H54 (cell line): Measurements from ENCODE around the gene AFG1L.

ENCODE experiments used
- DNase-seq: peaks from one replicate; pipeline ENCODE4 v3.0.0; 2011; ENCODE audit warnings: low spot score, mixed read lengths; ENCODE audit not compliant: insufficient read length
- FAIRE-seq: peaks from 3 replicates; lab custom pipeline; 2011; peaks lifted over from hg19 to GRCh38; lab: Jason Lieb, UNC
- POLR2A ChIP-seq: IDR thresholded peaks from 2 replicates; pipeline ENCODE4 v1.6.1; 2011; ENCODE audit warnings: low read depth, mild to moderate bottlenecking, low read length

The AFG1L gene

GRCh38 chr6:108541843-108542759 lies 247.2 kb downstream of the AFG1L start:
- FAIRE-seq (peak; percentile 60), DNase-seq (no peak)
- no peak for TF ChIP-seq POLR2A

DNA sequence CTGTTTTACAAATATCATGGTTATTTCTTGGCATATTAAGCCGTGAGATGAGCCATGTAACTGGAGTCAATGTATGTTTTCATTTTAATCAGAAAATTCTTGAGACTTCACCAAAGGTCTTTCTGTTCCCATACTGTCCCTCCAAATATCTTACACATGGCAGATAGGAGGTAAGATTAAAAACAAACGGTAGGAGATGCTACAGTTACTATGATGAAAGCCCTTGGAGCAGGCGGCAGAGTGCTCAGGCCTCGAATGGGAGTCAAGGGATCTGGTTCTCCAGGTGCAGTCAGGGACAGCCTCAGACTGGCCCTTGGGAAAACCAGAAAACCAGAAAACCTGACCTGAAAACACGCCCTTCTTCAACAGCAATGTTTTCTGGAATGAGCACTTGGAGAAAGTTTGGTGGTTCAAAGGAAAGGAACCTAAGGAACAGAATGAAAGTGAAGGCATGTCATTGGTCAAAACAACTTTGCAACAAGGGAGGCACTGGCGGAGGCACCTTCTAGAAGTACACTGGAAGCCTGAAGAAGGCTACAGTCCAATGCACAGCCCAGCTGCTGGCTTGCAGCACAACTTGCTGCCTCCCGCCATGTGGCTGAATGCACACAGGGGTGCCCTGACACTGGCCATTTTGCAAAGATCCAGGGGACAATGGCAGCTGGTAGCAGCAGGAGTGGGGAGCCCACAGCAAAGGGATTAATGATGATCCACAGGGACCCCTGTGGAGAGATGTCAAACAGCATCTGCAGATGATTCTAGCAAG lies 248.5 kb downstream of the AFG1L start:
- no peak for FAIRE-seq
- no peak for TF ChIP-seq POLR2A
- DNase-seq: no peak

DNA sequence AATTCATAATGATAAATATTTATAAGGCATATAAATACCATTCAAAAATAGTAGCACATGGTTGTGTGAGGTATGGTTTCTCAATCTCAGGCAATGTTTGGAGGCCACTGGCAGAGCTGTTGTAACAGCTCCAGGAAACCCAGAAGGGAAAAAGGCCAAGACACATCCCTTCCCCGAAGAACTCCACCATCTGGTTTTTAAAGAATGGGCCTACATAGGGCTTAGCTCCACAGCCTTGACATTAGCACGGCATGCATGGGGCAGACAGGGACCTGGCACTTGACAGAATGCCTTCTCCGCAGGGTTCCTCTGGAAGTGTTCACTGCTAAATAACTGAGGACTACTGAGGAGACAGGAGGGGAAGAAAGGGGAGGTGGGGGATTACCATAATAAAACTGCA lies 249.8 kb downstream of the AFG1L start:
- no peak for TF ChIP-seq POLR2A
- DNase-seq: no peak
- FAIRE-seq: no peak

GRCh38 chr6:108546079-108547049 lies 251.5 kb downstream of the AFG1L start:
- FAIRE-seq (no peak), DNase-seq (no peak)
- no peak for TF ChIP-seq POLR2A

DNA sequence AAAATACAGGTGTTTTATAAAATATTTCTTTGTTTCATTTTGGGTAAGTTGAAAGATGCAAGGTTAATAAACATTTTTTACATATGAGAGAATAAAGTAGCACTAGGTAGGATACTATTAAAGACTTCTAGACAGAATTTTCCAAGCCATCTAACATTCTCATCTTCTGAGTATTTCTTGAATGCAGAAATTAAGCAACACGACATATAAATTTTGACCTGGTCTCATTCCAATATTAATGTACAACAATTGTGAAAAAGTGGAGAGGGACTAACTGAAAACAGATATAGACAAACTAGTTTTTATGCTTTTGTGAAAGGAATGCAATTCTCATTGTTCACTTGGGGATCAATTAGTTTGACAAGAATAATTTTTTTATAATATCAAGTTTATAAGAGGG lies 254.4 kb downstream of the AFG1L start:
- FAIRE-seq (no peak), DNase-seq (no peak)
- no peak for TF ChIP-seq POLR2A

DNA sequence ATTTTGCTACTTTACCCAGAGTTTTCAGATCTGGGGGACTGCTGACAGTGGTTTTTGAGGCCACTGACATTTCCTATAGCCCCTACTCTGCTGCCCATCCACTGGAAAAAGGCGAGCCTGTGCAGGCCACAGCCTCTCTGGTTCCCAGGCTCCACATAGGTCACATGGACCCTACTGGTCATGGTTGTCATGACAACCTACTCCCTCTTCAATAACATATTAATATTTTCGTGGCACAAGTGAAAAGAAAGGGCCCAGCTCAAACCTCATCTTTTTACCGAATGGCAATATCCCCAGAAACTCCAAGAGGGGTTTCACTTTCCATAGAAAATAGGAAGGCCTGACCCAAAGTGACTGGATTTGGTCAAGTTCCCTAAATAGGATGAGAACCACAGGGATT lies 254.9 kb downstream of the AFG1L start:
- FAIRE-seq (no peak), DNase-seq (no peak)
- no peak for TF ChIP-seq POLR2A

- DNase-seq (no peak), FAIRE-seq (no peak)
- no peak for TF ChIP-seq POLR2A
Measured at GRCh38 chr6:108550256-108550655, 255.4 kb downstream of the AFG1L start.

DNA sequence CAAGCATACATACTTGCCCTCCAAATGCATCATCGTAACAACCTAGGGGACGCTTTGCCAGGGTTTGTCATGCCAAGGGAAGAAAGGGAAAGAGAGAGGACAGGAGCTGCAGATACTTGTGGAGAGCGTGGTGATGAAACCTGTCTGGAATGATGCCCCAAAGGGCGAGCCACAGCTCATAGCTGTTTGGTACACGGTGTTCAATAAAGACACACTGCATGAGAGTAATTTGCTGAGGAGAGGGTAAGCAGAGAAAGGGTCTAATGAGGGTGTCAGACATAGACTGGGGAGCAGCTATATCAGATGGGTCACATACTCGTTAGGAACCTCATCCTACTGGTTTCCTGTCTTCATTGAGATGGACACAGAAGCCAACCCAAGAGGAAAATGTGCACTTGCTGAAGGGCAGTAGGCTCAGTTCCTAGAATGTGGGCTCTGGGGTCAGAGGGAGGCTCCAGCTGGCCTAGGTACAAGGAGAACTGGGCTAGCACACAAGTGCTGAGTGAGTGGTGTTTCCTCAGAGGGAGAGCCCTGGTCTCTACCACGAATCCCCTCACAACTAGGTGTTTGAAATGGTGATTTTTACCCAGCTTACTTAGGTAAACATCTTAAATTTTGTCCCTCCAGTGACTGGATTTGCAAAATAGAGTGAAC lies 260.7 kb downstream of the AFG1L start:
- DNase-seq (no peak), FAIRE-seq (no peak)
- no peak for TF ChIP-seq POLR2A

GRCh38 chr6:108556250-108556649 lies 261.4 kb downstream of the AFG1L start:
- FAIRE-seq: no peak
- TF ChIP-seq POLR2A: no peak

GRCh38 chr6:108556866-108557493 lies 262.1 kb downstream of the AFG1L start:
- no peak for FAIRE-seq
- no peak for DNase-seq
- no peak for TF ChIP-seq POLR2A

More at GRCh38 chr6:108556250-108556649, 261.4 kb downstream of the AFG1L start:
- DNase-seq: no peak

DNA sequence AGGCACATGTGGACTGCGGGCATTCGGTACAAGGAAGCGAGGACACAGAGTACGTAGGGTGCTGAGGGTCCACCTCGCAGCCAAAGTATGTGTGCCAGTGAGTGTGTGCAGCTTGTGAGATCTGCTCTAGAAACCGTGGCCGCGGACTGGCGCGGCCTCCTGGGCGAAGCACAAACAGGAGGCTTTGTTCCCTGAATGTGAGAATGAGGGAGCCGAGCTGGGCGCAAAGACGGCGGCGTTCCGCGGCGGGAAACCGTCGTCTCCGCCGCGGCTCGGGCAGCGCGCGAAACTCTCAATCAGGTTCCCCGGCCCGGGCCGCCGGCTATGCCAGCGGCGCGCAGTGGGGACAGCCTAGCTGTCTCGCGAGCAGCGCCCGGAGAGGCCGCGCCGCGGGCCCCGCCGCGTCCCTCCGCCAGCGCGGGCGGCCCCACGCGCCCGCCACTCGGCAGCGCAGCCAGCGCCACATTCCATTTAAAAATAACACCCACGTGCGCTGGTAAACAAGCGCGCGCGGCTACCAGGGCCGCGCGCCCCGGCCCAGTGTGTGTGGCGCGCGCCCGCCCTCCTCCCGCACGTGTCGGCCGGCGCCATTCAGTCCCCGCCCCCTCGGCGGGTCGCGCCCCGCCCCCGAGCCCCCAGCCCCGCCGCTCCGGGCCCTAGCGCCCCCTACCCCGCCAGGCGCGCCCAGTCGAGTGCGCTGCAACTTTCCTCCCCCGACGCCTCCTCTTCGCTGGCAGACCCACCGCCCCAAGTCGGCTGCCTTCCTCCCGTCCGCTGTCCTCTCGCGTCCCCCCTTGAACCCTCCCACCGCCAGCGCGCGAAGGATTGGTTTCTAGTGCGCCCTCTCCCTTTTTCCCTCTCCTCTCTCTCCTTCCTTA lies 262.9 kb downstream of the AFG1L start:
- FAIRE-seq: no peak
- peak; percentile 38 for DNase-seq
- no peak for TF ChIP-seq POLR2A
